Neuronal stem cell (in vitro differentiated cells): ENCODE results near the gene CRIP3.
A peak's percentile ranks its signal among the peaks of the same experiment; 100 is the strongest.

ENCODE experiments used
- DNase-seq: peaks from one replicate; pipeline ENCODE4 v3.0.0-alpha.2; 2013; ENCODE audit warnings: low spot score
- H2AFZ ChIP-seq: one replicate; pipeline ENCODE4 v1.6.1; 2013; ENCODE audit warnings: mild to moderate bottlenecking, low read length, inconsistent platforms
- H2AK5ac ChIP-seq: 2 replicates; pipeline ENCODE4 v1.6.1; 2013; ENCODE audit warnings: low read depth, mild to moderate bottlenecking, inconsistent platforms, low read length, moderate library complexity, mixed read lengths
- H2BK120ac ChIP-seq: 2 replicates; pipeline ENCODE4 v1.6.1; 2013; ENCODE audit warnings: low read depth, mild to moderate bottlenecking, inconsistent platforms, low read length, moderate library complexity, mixed read lengths
- H2BK12ac ChIP-seq: one replicate; pipeline ENCODE4 v1.6.1; 2013; ENCODE audit warnings: low read length, inconsistent platforms
- H2BK15ac ChIP-seq: 2 replicates; pipeline ENCODE4 v1.6.1; 2013; ENCODE audit warnings: mild to moderate bottlenecking, low read length, inconsistent platforms, mixed read lengths
- H2BK5ac ChIP-seq: one replicate; pipeline ENCODE4 v1.6.1; 2013; ENCODE audit warnings: inconsistent platforms, mild to moderate bottlenecking, low read length, moderate library complexity
- H3K14ac ChIP-seq: one replicate; pipeline ENCODE4 v1.6.1; 2013; ENCODE audit warnings: low read length, inconsistent platforms
- H3K18ac ChIP-seq: 2 replicates; pipeline ENCODE4 v1.6.1; 2013; ENCODE audit warnings: low read length, inconsistent platforms
- H3K23ac ChIP-seq: 2 replicates; pipeline ENCODE4 v1.6.1; 2013; ENCODE audit warnings: low read depth, mild to moderate bottlenecking, mixed read lengths, low read length, inconsistent platforms; ENCODE audit not compliant: poor library complexity
- H3K27ac ChIP-seq: replicated peaks from 3 replicates; pipeline ENCODE4 v1.5.1; 2013; ENCODE audit warnings: low read length, inconsistent platforms
- H3K27me3 ChIP-seq, 3 experiments: 2 replicates each; pipeline ENCODE4 v1.6.1; 2013; ENCODE audit warnings: low read length in 3 of 3, mild to moderate bottlenecking in 2 of 3, inconsistent platforms in 1 of 3, low read depth in 1 of 3, mixed read lengths in 1 of 3, moderate library complexity in 1 of 3; ENCODE audit not compliant: control insufficient read depth in 3 of 3, insufficient read depth in 3 of 3
- H3K36me3 ChIP-seq, 2 donors: replicated peaks in 1 of 2; 2 replicates each; pipeline ENCODE4 v1.6.1; 2013; ENCODE audit warnings: low read length in 2 of 2; ENCODE audit not compliant: control insufficient read depth in 2 of 2, insufficient read depth in 2 of 2
- H3K4ac ChIP-seq: 2 replicates; pipeline ENCODE4 v1.6.1; 2013; ENCODE audit warnings: inconsistent platforms, mild to moderate bottlenecking, low read length, moderate library complexity
- H3K4me1 ChIP-seq, 2 donors: 1 replicate in 1 of 2; 2 replicates in 1 of 2; pipeline ENCODE4 v1.6.1; 2013; ENCODE audit warnings: low read length in 2 of 2, low read depth in 1 of 2; ENCODE audit not compliant: control insufficient read depth in 2 of 2, insufficient read depth in 1 of 2
- H3K4me2 ChIP-seq: one replicate; pipeline ENCODE4 v1.6.1; 2013; ENCODE audit warnings: mild to moderate bottlenecking, low read length, inconsistent platforms; ENCODE audit not compliant: insufficient read depth, poor library complexity, severe bottlenecking
- H3K4me3 ChIP-seq, 2 donors: 2 replicates each; pipeline ENCODE4 v1.5.1; 2013; ENCODE audit warnings: low read length in 2 of 2, mild to moderate bottlenecking in 2 of 2, inconsistent platforms in 1 of 2, moderate library complexity in 1 of 2
- H3K79me1 ChIP-seq: one replicate; pipeline ENCODE4 v1.6.1; 2013; ENCODE audit warnings: low read depth, mild to moderate bottlenecking, inconsistent platforms, low read length, moderate library complexity
- H3K9ac ChIP-seq: one replicate; pipeline ENCODE4 v1.6.1; 2013; ENCODE audit warnings: mild to moderate bottlenecking, low read depth, low read length, inconsistent platforms; ENCODE audit not compliant: poor library complexity
- H3K9me3 ChIP-seq, 2 donors: replicated peaks in 1 of 2; 2 replicates each; pipeline versions ENCODE3 to v1.6.1; 2013; ENCODE audit warnings: low read length in 2 of 2, mild to moderate bottlenecking in 2 of 2, inconsistent platforms in 1 of 2, low read depth in 1 of 2, mixed read lengths in 1 of 2, moderate library complexity in 1 of 2; ENCODE audit not compliant: control insufficient read depth in 2 of 2, insufficient read depth in 1 of 2
- H4K8ac ChIP-seq: one replicate; pipeline ENCODE4 v1.6.1; 2013; ENCODE audit warnings: low read depth, mild to moderate bottlenecking, inconsistent platforms, low read length, moderate library complexity
- H4K91ac ChIP-seq: one replicate; pipeline ENCODE4 v1.6.1; 2013; ENCODE audit warnings: low read length, low read depth, mild to moderate bottlenecking, inconsistent platforms; ENCODE audit not compliant: poor library complexity
- WGBS, 2 donors: extraction: QIAGEN DNeasy Blood & Tissue Kit; methylation state at CpG; one replicate each; pipeline ENCODE4 v1.1.7; 2013; ENCODE audit warnings: missing lambda C conversion rate in 2 of 2, mixed read lengths in 1 of 2; ENCODE audit not compliant: insufficient read length in 2 of 2, insufficient replicate concordance in 1 of 2; ENCODE audit errors: extremely low coverage in 2 of 2; 5-methylcytosine and 5-hydroxymethylcytosine counted together

The CRIP3 gene

DNA sequence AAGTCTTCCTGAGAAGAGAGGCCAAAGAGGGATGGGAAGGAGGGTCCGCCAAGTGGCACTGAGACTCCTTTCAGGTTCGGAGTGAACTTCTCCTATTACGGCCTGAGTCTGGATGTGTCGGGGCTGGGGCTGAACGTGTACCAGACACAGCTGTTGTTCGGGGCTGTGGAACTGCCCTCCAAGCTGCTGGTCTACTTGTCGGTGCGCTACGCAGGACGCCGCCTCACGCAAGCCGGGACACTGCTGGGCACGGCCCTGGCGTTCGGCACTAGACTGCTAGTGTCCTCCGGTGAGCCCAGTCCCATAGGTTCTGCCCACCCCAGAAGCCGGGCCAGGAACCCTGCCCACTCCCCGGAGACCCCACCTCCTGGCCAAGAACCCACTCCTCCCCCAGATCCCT, 6.5 kb downstream of the CRIP3 start:
- WGBS, 2 donors = no CpG with 5 or more reads among the region's 19 CpGs

DNA sequence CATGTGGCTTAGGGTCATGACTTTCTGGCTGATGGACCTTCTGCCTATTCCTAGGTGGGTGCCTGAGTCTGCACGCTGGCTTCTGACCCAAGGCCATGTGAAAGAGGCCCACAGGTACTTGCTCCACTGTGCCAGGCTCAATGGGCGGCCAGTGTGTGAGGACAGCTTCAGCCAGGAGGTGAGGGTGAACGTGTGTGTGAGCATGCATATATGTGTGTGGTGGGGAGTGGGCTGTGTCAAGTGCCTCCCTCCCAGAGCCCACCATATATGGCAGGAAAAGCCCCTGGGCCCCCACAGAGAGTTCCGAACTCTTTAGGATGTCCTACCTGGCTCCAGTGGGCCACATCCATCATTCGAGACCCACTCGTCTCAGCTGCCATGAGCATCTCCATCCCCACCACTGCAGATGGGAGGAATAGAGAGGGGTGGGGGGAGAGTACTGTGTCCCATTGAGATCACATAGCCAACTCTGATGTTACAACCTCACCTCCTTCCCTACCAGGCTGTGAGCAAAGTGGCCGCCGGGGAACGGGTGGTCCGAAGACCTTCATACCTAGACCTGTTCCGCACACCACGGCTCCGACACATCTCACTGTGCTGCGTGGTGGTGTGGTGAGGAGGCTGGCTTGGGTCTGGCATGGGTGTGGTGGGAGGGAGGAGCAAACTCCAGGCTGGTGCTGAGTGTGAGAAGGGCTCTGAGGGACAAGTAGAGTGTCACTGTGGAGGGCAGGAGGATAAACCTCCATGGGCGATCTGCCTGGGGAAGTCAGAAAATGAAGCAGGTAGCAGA, 7.3 kb downstream of the CRIP3 start:
- H2BK120ac ChIP-seq = no peak overlapping the region
- H3K4ac ChIP-seq = no peak overlapping the region
- no peak overlapping the region for H3K4me2 ChIP-seq
- H3K18ac ChIP-seq = peak overlapping the region; percentile 58
- H2BK12ac ChIP-seq = no peak overlapping the region
- H2BK5ac ChIP-seq = no peak overlapping the region
- no peaks in the 10 kb centered on the region for H3K9me3 ChIP-seq
- no peak overlapping the region for H4K91ac ChIP-seq
- H2AFZ ChIP-seq = no peak overlapping the region
- H3K9ac ChIP-seq = peak overlapping the region; percentile 73
- no peak overlapping the region for H2BK15ac ChIP-seq
- peak overlapping the region; percentile 34 for H3K23ac ChIP-seq
- DNase-seq = no peak
- H3K27ac ChIP-seq = no peak overlapping the region
- H3K36me3 ChIP-seq = no peaks in the 10 kb centered on the region
- no peak overlapping the region for H4K8ac ChIP-seq
- no peaks in the 10 kb centered on the region for H3K79me1 ChIP-seq
- no peak overlapping the region for H3K14ac ChIP-seq
- WGBS, 2 donors = no CpG with 5 or more reads among the region's 15 CpGs
- H3K4me3 ChIP-seq = peak overlapping the region in 1 of 2 donors; percentile 25
- H3K27me3 ChIP-seq = peaks cover 0 to 66% (median 0%) of the 10 kb centered on the region in 3 experiments
- no peak overlapping the region for H2AK5ac ChIP-seq
- H3K4me1 ChIP-seq = peaks cover 8 to 21% of the 10 kb centered on the region in 2 donors

More for the DNA sequence above, 6.5 kb downstream of the CRIP3 start:
- H2BK15ac ChIP-seq = no peak overlapping the region
- H3K4me1 ChIP-seq = peaks cover 5 to 16% of the 10 kb centered on the region in 2 donors
- H3K27ac ChIP-seq = no peak overlapping the region
- H2AFZ ChIP-seq = peak overlapping the region; percentile 25
- no peaks in the 10 kb centered on the region for H3K79me1 ChIP-seq
- no peaks in the 10 kb centered on the region for H3K36me3 ChIP-seq
- no peak overlapping the region for H3K4ac ChIP-seq
- no peak overlapping the region for H3K18ac ChIP-seq
- H4K8ac ChIP-seq = no peak overlapping the region
- no peak overlapping the region for H4K91ac ChIP-seq
- no peak overlapping the region for H2BK120ac ChIP-seq
- no peak overlapping the region for H2AK5ac ChIP-seq
- H3K4me3 ChIP-seq = no peak overlapping the region
- peak overlapping the region; percentile 57 for H3K9ac ChIP-seq
- no peak overlapping the region for H2BK5ac ChIP-seq
- peaks cover 0 to 66% (median 0%) of the 10 kb centered on the region in 3 experiments for H3K27me3 ChIP-seq
- no peak overlapping the region for H2BK12ac ChIP-seq
- H3K4me2 ChIP-seq = no peak overlapping the region
- no peak for DNase-seq
- H3K23ac ChIP-seq = no peak overlapping the region
- H3K14ac ChIP-seq = no peak overlapping the region
- no peaks in the 10 kb centered on the region for H3K9me3 ChIP-seq

DNA sequence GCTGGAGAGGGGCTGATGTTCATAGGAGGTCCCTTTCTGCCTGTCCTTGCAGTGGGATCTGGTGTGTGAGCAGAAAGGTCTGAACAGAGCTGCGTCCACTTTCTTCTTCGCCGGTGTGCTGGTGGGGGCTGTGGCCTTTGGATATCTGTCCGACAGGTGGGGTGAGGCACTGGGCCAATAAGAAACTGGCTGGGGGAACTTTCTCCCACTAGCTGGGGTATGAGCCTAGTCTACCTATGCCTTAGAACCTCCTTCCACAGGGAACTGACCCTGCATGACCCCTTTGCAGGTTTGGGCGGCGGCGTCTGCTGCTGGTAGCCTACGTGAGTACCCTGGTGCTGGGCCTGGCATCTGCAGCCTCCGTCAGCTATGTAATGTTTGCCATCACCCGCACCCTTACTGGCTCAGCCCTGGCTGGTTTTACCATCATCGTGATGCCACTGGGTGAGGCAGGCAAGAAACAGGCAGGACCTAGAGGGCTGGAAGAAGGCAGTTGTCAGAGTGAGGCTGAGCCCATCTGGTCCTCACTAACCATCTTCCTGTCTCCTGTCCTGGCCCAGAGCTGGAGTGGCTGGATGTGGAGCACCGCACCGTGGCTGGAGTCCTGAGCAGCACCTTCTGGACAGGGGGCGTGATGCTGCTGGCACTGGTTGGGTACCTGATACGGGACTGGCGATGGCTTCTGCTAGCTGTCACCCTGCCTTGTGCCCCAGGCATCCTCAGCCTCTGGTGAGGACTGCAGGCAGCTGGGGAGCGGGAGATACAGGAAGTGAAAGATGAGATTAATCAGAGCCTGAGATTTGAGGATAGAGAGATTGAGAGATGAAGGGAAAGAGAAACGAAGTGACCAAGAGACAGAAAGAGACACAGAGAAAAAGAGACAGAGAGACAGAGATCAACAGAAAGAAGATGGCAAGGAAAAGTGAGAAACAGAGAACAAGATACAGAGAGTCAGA, 9.0 kb downstream of the CRIP3 start:
- Histone ChIP-seq H3K27ac (no peak overlapping the region), H2BK120ac (no peak overlapping the region), H4K91ac (no peak overlapping the region), H2AFZ (no peak overlapping the region), H2AK5ac (peak overlapping the region; percentile 65), H4K8ac (peak overlapping the region; percentile 50), H3K23ac (peak overlapping the region; percentile 74), H3K4ac (peak overlapping the region; percentile 90), H3K9ac (peak overlapping the region; percentile 54), H3K36me3 (no peaks in the 10 kb centered on the region), H2BK5ac (no peak overlapping the region), H3K4me3 (no peak overlapping the region), H3K79me1 (no peaks in the 10 kb centered on the region), H3K9me3 (no peaks in the 10 kb centered on the region), H3K18ac (peak overlapping the region; percentile 42), H3K27me3 (peaks cover 0 to 54% (median 0%) of the 10 kb centered on the region in 3 experiments), H2BK12ac (peak overlapping the region; percentile 4), H2BK15ac (no peak overlapping the region), H3K4me2 (no peak overlapping the region), H3K4me1 (peaks cover 8 to 21% of the 10 kb centered on the region in 2 donors), H3K14ac (peak overlapping the region; percentile 31)
- no CpG with 5 or more reads among the region's 18 CpGs for WGBS, 2 donors
- DNase-seq = no peak
